HepG2 (cell line): ENCODE data around the gene PHF23. TPM values are rescaled to one million over a fixed set of nuclear protein-coding genes. Genes with fewer than 3 reads are reported as not detected.

ENCODE experiments used
- ADNP ChIP-seq: sonication (generic); formaldehyde crosslinking; IDR thresholded peaks from 2 replicates; pipeline ENCODE4 v1.4.0; 2020; ENCODE audit warnings: missing genetic modification reagents
- AHDC1 ChIP-seq: sonication (generic); formaldehyde crosslinking; IDR thresholded peaks from 2 replicates; pipeline ENCODE4 v1.5.1; 2020; ENCODE audit warnings: mild to moderate bottlenecking, missing genetic modification reagents, borderline replicate concordance
- CBX5 ChIP-seq: sonication (generic); formaldehyde crosslinking; IDR thresholded peaks from 2 replicates; pipeline ENCODE4 v1.4.0; 2020; ENCODE audit warnings: missing genetic modification reagents, borderline replicate concordance
- FIP1L1 ChIP-seq: fragments of 200-400 bp; formaldehyde crosslinking; IDR thresholded peaks from 2 replicates; pipeline ENCODE4 v1.6.1; 2018; ENCODE audit warnings: low read depth, mild to moderate bottlenecking, low read length, moderate library complexity, borderline replicate concordance; ENCODE audit not compliant: insufficient read depth
- IRX3 ChIP-seq: sonication (generic); formaldehyde crosslinking; IDR thresholded peaks from 2 replicates; pipeline ENCODE4 v1.8.1; 2023; ENCODE audit warnings: mild to moderate bottlenecking, low read depth, missing genetic modification reagents, borderline replicate concordance
- KDM5A ChIP-seq: fragments of 200-600 bp; sonication (generic); IDR thresholded peaks from 2 replicates; pipeline ENCODE4 v1.7.0; 2018; ENCODE audit warnings: antibody characterized with exemption, mild to moderate bottlenecking, low read length, borderline replicate concordance
- MAFG ChIP-seq: sonication (generic); formaldehyde crosslinking; IDR thresholded peaks from 2 replicates; pipeline ENCODE4 v1.5.1; 2020; ENCODE audit warnings: mild to moderate bottlenecking, missing genetic modification reagents
- NFIB ChIP-seq: sonication (generic); formaldehyde crosslinking; IDR thresholded peaks from 2 replicates; pipeline ENCODE4 v1.9.0; 2021; ENCODE audit warnings: missing genetic modification reagents, mild to moderate bottlenecking, borderline replicate concordance
- TCF7 ChIP-seq: sonication (generic); IDR thresholded peaks from 2 replicates; pipeline ENCODE4 v1.6.1; 2016; ENCODE audit warnings: antibody characterized with exemption, low read depth
- ZMYM3 ChIP-seq: sonication (generic); formaldehyde crosslinking; IDR thresholded peaks from 2 replicates; pipeline ENCODE4 v1.5.1; 2020; ENCODE audit warnings: mild to moderate bottlenecking, missing genetic modification reagents
- ZNF101 ChIP-seq: sonication (generic); formaldehyde crosslinking; IDR thresholded peaks from 2 replicates; pipeline ENCODE4 v1.4.0; 2020; ENCODE audit warnings: mild to moderate bottlenecking, low read depth, missing genetic modification reagents, borderline replicate concordance
- ZNF12 ChIP-seq: sonication (generic); formaldehyde crosslinking; IDR thresholded peaks from 2 replicates; pipeline ENCODE4 v1.5.0; 2020; ENCODE audit warnings: missing genetic modification reagents
- ZNF234 ChIP-seq: sonication (generic); formaldehyde crosslinking; conservative IDR thresholded peaks from 2 replicates; pipeline ENCODE4 v1.5.1; 2020; ENCODE audit warnings: mild to moderate bottlenecking, missing genetic modification reagents
- ZNF280D ChIP-seq: sonication (generic); formaldehyde crosslinking; IDR thresholded peaks from 2 replicates; pipeline ENCODE4 v1.5.1; 2020; ENCODE audit warnings: mild to moderate bottlenecking, missing genetic modification reagents
- ZNF350 ChIP-seq: sonication (generic); formaldehyde crosslinking; IDR thresholded peaks from 2 replicates; pipeline ENCODE4 v1.4.0; 2020; ENCODE audit warnings: mild to moderate bottlenecking, low read depth, missing genetic modification reagents, borderline replicate concordance
- polyA plus RNA-seq, 8 experiments: library from polyadenylated mRNA; depleted of rRNA in 3 of 8; stranded (reverse) in 7 of 8; unstranded in 1 of 8; fragments of >200 nt; fragmentation: Illumina TruSeq in 4 of 8; extraction: Trizol in 4 of 8; gene quantifications; 2 replicates each; pipeline versions ENCODE4 v1.2.1 to v1.2.3, GENCODE V29; 2011 to 2016; ENCODE audit warnings: low read depth in 4 of 8, missing spikeins in 1 of 8, mixed read lengths in 1 of 8; ENCODE audit not compliant: insufficient read depth in 1 of 8
- total RNA-seq, 5 experiments: library from RNA; depleted of rRNA; stranded (reverse); fragments of >200 nt; fragmentation: Illumina TruSeq; extraction: Trizol; gene quantifications; 2 replicates each; pipeline ENCODE4 v1.2.3, GENCODE V29; 2016; ENCODE audit warnings: low read depth in 1 of 5

PHF23 gene
- total and polyA plus RNA-seq, 2 of the 13 experiments (the other 11 are each of a cell fraction or from before 2014, with no cell fraction given): 27.6 to 33.2 TPM

GRCh38 chr17:7234083-7234951 is 4.9 kb downstream of the PHF23 start, which contains the start of gene DVL2 (continued):
- no peak for TF ChIP-seq ADNP (CRISPR knock-in tag)
- TF ChIP-seq ZNF234: no peak
- peak; percentile 71; the same call in 1 of the 2 replicates for TF ChIP-seq CBX5 (CRISPR knock-in tag)
- no peak; the same call in 1 of the 2 replicates for TF ChIP-seq ZNF280D (CRISPR knock-in tag)
- peak; percentile 83 for TF ChIP-seq ZNF350 (CRISPR knock-in tag)
- no peak for TF ChIP-seq FIP1L1
- no peak for TF ChIP-seq NFIB (CRISPR knock-in tag)
- TF ChIP-seq ZNF101: no peak
- no peak for TF ChIP-seq ZMYM3
- no peak for TF ChIP-seq MAFG (CRISPR knock-in tag)
- TF ChIP-seq KDM5A: peak; percentile 96
- TF ChIP-seq IRX3: no peak; the same call in 1 of the 2 replicates
- no peak; the same call in 1 of the 2 replicates for TF ChIP-seq ZNF12 (CRISPR knock-in tag)
- no peak for TF ChIP-seq AHDC1 (CRISPR knock-in tag)
- TF ChIP-seq TCF7: no peak
